Right lobe of liver (tissue), 6 donors: ENCODE measurements around the gene NECAB2. TPM values are rescaled to one million over a fixed set of nuclear protein-coding genes. Genes with fewer than 3 reads are reported as not detected.

ENCODE experiments used
- ATAC-seq, 4 donors: fragments of 200-7000 bp; cut with Tn5 transposase; one replicate each; pipeline ENCODE4 v1.9.1; 2020; ENCODE audit warnings: mild to moderate bottlenecking in 4 of 4, moderate library complexity in 4 of 4
- DNase-seq, 3 donors: peaks; one replicate each; pipeline ENCODE4 v3.0.0-alpha.2; 2020
- H3K27ac ChIP-seq, 3 donors: fragments of 200-600 bp; one replicate each; pipeline ENCODE4 v1.8.0; 2022
- H3K27me3 ChIP-seq, 2 donors: fragments of 200-600 bp; one replicate each; pipeline ENCODE4 v1.8.0; 2022
- H3K36me3 ChIP-seq, 4 donors: fragments of 200-600 bp; sonication (generic) in 1 of 4; one replicate each; pipeline versions ENCODE4 v1.5.1 to v1.8.0; 2017 to 2022; ENCODE audit warnings: control low read depth in 1 of 4
- H3K4me1 ChIP-seq, 4 donors: fragments of 200-600 bp; sonication (generic) in 1 of 4; one replicate each; pipeline versions ENCODE4 v1.5.1 to v1.8.0; 2017 to 2022; ENCODE audit warnings: control low read depth in 1 of 4
- H3K4me3 ChIP-seq, 3 donors: fragments of 200-600 bp; one replicate each; pipeline ENCODE4 v1.8.0; 2022
- H3K9me3 ChIP-seq, 4 donors: fragments of 200-600 bp; sonication (generic) in 1 of 4; one replicate each; pipeline versions ENCODE4 v1.5.1 to v1.8.0; 2017 to 2022; ENCODE audit warnings: control low read depth in 1 of 4
- CTCF ChIP-seq, 4 donors: fragments of 200-600 bp in 3 of 4; fragments of 450-650 bp in 1 of 4; IDR thresholded peaks; one replicate each; pipeline versions ENCODE4 v1.5.1 to v1.8.0; 2016 to 2022; ENCODE audit warnings: antibody characterized with exemption in 4 of 4, mild to moderate bottlenecking in 2 of 4
- POLR2A ChIP-seq: fragments of 450-650 bp; IDR thresholded peaks from one replicate; pipeline ENCODE4 v1.6.1; 2017; ENCODE audit warnings: antibody characterized with exemption, mild to moderate bottlenecking
- WGBS: methylation state at CpG from one replicate; pipeline ENCODE4 v1.1.6; 2018; ENCODE audit warnings: low coverage, low lambda C conversion rate; ENCODE audit not compliant: insufficient coverage; ENCODE audit errors: missing lambda C conversion rate; 5-methylcytosine and 5-hydroxymethylcytosine counted together
- intact Hi-C, 2 donors: fragments of 100-400 bp; cut with DNase I; formaldehyde crosslinking; loops; one replicate each; pipeline versions ENCODE4 v1.11.2 to v1.14.1; 2022
- total RNA-seq, 6 experiments: library from RNA; depleted of rRNA in 2 of 6; stranded (reverse); fragments of >200 nt in 2 of 6; fragmentation: NEBNext Ultra II Directional in 3 of 6; extraction: Animal tissue kit (Norgen Biotek cat#: 25700) in 3 of 6; gene quantifications; one replicate each; pipeline versions ENCODE4 v1.1.0 to v1.2.4, GENCODE V29; 2016 to 2023
- donor health status: DM: no; HTN: yes; CAD: no.
- donor health status: DM: no; HTN: no; CAD: no.
- donor health status: DM: no; HTN: no; CAD: no.
- donor health status: DM: no; HTN: yes; CAD: no.
- donor health status: DM: no; HTN: yes; CAD: no.

The NECAB2 gene
- total RNA-seq, 6 experiments from 2014 or later: 0.56 to 26.8 (median 7.1) TPM

GRCh38 chr16:83973077-83973476, 5.0 kb downstream of the NECAB2 start:
- TF ChIP-seq POLR2A (no peak), CTCF (IDR thresholded peaks at IDR 0.05) (no peak)
- no peak overlapping the region for H3K4me3 ChIP-seq
- no peaks in the 10 kb centered on the region for H3K27me3 ChIP-seq
- ATAC-seq: no peak
- intact Hi-C loops: no loop called here
- peak in 1 of 3 donors; percentile 46 for DNase-seq
- WGBS: 92% methylated on average over 2 of the region's 10 CpGs
- H3K27ac ChIP-seq: no peak overlapping the region
- no peaks in the 10 kb centered on the region for H3K9me3 ChIP-seq
- no peaks in the 10 kb centered on the region for H3K36me3 ChIP-seq
- H3K4me1 ChIP-seq: peaks cover 0 to 4% (median 0%) of the 10 kb centered on the region in 4 donors

- peaks cover 0 to 4% (median 0%) of the 10 kb centered on the region in 4 donors for H3K4me1 ChIP-seq
- H3K9me3 ChIP-seq: no peaks in the 10 kb centered on the region
- intact Hi-C loops: no loop called here
- ATAC-seq: no peak
- no peaks in the 10 kb centered on the region for H3K27me3 ChIP-seq
- no peak overlapping the region for H3K4me3 ChIP-seq
- H3K36me3 ChIP-seq: peaks cover 0 to 7% (median 0%) of the 10 kb centered on the region in 4 donors
- peak in 1 of 3 donors; percentile 43 for DNase-seq
- TF ChIP-seq POLR2A: no peak
- TF ChIP-seq CTCF (IDR thresholded peaks at IDR 0.05): no peak
- 88% methylated on average over 3 of the region's 22 CpGs for WGBS
- no peak overlapping the region for H3K27ac ChIP-seq
Measured at GRCh38 chr16:83973581-83974385, 5.7 kb downstream of the NECAB2 start.

- Histone ChIP-seq H3K36me3 (peaks cover 0 to 7% (median 0%) of the 10 kb centered on the region in 4 donors), H3K27me3 (no peaks in the 10 kb centered on the region), H3K4me3 (no peak overlapping the region), H3K9me3 (no peaks in the 10 kb centered on the region), H3K4me1 (peaks cover 0 to 4% (median 0%) of the 10 kb centered on the region in 4 donors), H3K27ac (no peak overlapping the region)
- intact Hi-C loops: no loop called here
- TF ChIP-seq POLR2A: no peak
- no peak for TF ChIP-seq CTCF (IDR thresholded peaks at IDR 0.05)
- 69% methylated on average over 7 of the region's 7 CpGs for WGBS
- no peak for ATAC-seq
- peak in 1 of 3 donors; percentile 27 for DNase-seq
Measured at GRCh38 chr16:83974475-83974874, 6.4 kb downstream of the NECAB2 start.

DNA sequence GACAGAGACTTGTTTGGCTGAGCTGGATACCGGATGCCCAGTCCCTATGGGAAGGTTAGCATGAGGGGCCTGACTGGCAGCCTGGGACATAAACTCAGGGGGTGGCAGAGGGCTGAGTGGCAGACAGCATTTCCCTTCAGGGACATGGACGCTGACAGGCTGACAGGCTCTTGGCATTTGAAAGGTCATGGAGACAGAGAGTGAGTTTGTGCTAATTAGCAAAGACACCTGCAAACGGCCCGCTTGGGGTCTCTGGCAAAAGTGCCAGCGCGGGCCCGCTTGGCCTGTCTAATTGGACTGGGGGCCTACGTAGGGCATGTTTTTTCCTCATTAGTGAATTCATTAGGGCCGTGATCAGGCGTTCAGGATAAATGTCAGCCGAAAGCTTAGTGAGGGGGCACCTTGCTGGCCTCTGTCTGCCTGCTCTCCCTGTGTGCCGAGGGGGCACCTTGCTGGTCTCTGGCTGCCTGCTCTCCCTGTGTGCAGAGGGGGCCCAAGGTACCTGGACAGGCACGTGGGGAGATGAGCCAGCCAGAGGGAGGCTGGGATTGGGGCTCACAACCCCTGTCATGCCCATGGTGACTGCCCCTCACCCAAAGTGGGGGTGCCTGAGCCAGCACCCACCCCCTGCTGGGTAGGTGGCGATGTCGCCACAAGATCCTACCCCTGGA, 7.7 kb downstream of the NECAB2 start:
- peaks cover 0 to 7% (median 0%) of the 10 kb centered on the region in 4 donors for H3K36me3 ChIP-seq
- TF ChIP-seq POLR2A (no peak), CTCF (IDR thresholded peaks at IDR 0.05) (no peak)
- peak in 1 of 3 donors; percentile 44 for DNase-seq
- WGBS: 61% methylated on average over 3 of the region's 15 CpGs
- no peak overlapping the region for H3K27ac ChIP-seq
- no peak overlapping the region for H3K4me3 ChIP-seq
- no peaks in the 10 kb centered on the region for H3K27me3 ChIP-seq
- no peak for ATAC-seq
- H3K4me1 ChIP-seq: peaks cover 0 to 4% (median 0%) of the 10 kb centered on the region in 4 donors
- no peaks in the 10 kb centered on the region for H3K9me3 ChIP-seq
- intact Hi-C loops: no loop called here
